ENCODE measurements around the gene NPTN. TPM values are rescaled to one million over a fixed set of nuclear protein-coding genes. Genes with fewer than 3 reads are reported as not detected.
"Not testable (repeated sequence)": the region's sequence is repeated elsewhere in the genome, so short reads cannot be mapped to it uniquely, and the experiment has no call there.

NPTN gene
- polyA plus RNA-seq, 3 donors = 34.3 to 62.4 (median 43.5) TPM

DNA sequence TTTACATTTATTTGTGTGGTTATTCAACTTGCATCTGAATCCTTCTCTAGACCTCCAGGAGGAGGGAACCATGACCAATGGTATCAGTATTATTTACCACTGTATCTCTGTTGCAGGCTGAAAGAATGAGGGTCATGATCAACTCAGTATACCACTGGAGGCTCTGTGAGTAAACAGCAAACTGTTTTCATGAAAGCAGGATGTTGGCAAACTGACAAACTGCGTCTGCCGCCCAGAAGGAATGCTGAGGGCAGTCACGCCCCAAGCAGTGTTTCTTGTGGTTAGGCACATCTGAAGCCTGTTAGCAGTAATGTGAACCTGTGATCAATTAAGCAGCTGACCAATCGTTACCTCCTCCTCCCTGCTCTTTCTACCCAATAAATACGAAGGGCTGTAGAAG lies 6.3 kb upstream of the NPTN start:
- H3K27ac ChIP-seq (ENCODE audit: low read depth, low read length) = not testable (repeated sequence)
- WGBS, 3 donors = 73 to 77% (median 75%) methylated on average over 5 of the region's 5 CpGs

DNA sequence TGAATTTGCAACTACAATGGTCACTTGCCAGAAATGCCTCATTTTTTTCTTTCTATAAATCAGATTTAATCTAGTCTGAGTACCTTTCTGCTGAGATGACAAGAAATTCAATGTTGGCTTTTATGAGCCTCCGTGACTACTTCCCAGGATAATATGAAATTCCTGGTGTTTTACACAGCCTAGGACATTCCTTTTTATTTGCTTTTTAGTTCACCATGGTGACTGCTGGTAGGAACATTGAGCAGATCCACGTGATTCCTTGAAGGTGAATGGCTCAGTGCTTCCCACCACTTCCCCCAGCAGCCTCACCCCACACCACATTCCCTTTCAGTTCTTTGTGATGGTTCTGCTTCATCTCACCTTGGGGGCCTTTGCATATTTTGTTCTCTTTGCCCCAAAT lies 4.3 kb upstream of the NPTN start:
- H3K27ac ChIP-seq (ENCODE audit: low read depth, low read length) = no peak overlapping the region
- WGBS, 3 donors = 32 to 55% (median 52%) methylated on average over 2 of the region's 2 CpGs

DNA sequence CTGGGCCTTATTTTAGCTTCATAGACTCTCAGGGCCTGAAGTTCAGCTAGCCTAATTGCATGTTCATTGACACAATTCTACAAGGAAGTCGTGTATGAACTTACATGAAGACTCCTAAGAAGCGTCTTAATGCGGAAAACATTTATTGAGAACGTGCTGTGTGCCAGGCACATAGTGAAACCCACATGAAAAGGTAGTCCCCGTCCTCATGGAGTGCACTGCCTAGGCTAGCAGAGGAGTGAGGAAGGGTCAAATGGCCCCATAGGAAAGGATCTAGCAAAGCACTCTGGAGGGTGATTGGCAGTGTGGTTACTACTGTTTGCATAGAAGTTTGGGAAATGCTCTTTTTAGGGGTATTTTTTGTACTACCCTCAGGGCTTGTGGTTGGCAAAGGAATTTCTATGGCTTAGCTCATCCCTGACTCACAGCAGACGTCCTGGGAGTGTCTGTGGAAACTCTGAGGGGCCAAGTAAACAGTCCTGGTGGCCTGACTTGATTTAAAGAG lies 854 bp upstream of the NPTN start:
- H3K27ac ChIP-seq (ENCODE audit: low read depth, low read length) = no peak overlapping the region
- WGBS, 3 donors = 60 to 72% (median 65%) methylated on average over 6 of the region's 6 CpGs

DNA sequence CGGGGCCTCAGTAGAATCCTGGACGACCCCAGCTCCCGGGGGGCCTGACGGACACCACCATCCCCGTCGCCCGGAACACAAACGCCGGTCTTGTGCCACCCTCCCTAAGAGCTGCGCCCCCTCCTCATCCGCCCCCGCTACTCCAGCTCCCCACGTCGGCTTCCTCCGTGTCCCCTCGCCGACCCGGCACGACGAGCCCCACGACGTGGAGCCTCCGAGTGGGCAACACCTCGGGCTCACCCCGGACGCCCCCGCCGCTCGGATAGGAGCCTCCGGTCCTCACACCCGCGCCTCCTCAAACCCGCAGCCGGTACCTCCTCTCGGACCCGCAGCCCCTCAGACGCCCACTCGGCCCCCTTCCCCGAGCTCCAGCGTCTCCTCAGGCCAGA lies 525 bp downstream of the NPTN start:
- 0 to 1% (median 0%) methylated on average over 38 to 40 of the region's 40 CpGs for WGBS, 3 donors
- H3K27ac ChIP-seq (ENCODE audit: low read depth, low read length) = peak overlapping the region; percentile 59

DNA sequence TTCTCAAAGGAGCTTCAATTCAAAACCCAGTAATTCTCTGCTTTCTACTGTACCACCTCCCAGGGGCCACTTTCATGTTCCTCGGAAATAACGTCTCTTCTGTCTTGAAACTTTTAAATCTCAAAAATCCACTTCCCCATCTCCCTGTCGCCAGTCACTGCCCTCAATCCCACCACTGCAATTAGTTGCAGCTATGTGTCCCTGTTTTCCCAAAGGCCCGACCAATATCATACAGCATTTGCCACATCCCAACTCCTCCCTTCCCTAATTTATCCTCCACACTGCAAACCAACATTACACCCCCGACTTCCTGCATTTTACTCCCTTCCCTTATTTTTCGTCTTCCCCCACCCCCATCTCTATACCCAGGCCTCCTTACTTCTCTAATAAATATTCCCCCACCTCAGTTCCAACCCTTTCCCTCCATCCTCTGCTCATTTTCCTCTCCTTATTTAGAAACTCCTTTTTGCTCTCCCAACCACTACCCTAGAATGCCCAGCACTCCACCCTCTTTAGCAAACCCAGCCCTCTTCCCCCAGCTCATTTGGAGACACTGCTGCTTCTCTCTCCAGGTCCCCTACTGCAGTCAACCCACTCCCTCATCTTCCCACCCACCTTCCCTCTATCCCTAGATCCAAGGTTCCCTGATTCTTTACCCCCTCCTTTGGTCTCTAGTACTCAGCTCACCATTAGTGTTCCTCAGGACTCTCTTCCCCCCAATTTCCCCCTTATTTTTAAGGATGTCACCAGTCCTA lies 1.1 kb downstream of the NPTN start:
- no peak overlapping the region for H3K27ac ChIP-seq (ENCODE audit: low read depth, low read length)
- WGBS, 3 donors = 2 to 5% (median 3%) methylated on average over 6 of the region's 6 CpGs

DNA sequence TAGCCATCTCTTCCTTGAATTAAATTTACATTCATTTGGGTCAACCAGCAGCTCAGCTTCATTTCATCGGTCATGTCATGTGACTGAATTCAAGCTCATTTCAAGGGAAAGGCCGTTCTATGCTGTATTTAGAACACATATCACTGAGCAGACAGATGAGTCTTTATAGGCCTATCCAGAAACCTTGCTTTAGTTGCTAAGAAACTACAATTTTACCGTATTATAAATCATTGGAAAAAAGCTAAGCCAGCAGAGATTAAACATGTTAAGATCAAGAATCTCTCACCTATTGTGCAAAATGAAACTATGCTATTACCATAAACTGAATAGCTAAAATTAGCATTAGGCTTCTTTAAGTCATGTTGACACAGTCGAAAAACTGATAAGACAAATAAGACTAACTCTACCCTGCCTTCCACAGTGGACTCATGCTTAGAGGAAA lies 2.2 kb downstream of the NPTN start:
- WGBS, 3 donors = 13 to 37% (median 27%) methylated on average over 4 of the region's 4 CpGs
- no peak overlapping the region for H3K27ac ChIP-seq (ENCODE audit: low read depth, low read length)

DNA sequence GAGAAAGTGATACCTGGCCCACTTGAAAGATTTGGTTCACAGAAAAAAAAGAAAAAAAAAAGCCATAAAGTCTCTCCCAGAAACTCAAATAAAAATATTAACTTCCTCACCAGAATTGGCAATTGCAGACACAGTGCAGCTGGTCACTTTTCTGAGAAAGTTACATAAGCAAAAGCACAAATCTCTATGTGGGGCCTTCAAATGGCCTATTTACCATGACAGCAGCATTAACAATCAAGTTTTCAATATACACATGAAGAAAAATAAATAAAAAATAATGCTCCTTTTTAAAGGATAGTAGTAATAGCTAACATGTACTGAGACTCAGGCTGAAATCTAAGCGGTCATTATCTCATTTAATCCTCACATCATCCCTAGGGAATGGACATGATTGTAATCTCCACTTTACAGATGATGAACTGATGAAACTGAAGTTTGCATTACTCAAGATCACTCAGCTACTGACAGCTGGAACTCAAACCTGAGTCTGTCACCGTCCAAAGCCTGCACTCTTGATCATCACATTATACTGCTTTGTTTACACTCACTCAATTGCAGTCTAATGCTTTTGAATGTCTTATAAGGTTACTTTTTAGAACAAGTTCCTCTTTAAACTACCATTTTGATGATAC lies 3.3 kb downstream of the NPTN start:
- 40 to 60% (median 53%) methylated on average over 2 of the region's 2 CpGs for WGBS, 3 donors
- H3K27ac ChIP-seq (ENCODE audit: low read depth, low read length) = no peak overlapping the region

DNA sequence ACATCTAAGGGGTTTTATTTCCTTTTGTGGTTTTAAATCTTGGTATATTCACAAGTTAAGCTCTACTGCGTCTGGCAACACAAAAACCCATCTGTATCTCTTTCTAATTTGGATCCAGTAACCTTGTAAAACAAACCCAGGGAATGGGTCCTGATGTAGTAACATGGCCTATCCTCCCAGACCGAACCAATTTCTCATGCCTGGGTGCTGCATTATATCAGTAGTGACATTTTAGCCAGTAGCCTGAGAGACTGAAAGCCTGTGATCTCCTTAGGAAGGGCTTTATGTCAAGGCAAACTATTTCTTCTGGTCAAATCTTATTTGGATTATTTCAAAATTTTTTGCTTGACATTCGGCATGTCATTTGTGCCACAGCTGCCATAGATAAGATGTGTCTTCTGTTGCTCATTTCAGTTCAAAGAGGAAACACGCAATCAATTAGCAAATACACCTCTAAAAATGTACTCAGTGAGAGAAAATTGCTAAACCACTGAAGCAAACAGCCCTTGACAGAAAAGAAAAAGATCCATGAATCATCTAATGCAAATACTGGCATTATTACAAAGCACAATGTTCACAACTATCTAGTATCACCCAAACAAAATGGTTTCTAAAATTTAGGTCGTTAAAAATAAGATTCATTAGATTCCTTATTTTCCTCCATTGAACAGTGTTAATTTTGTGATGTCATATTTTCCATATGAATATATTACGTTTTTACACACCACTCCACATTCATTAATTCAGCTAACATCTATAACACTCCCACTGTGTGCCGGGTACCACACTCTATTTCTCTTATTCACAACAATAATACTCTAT lies 4.0 kb downstream of the NPTN start:
- no peak overlapping the region for H3K27ac ChIP-seq (ENCODE audit: low read depth, low read length)
- 36 to 63% (median 58%) methylated on average over 7 of the region's 7 CpGs for WGBS, 3 donors

DNA sequence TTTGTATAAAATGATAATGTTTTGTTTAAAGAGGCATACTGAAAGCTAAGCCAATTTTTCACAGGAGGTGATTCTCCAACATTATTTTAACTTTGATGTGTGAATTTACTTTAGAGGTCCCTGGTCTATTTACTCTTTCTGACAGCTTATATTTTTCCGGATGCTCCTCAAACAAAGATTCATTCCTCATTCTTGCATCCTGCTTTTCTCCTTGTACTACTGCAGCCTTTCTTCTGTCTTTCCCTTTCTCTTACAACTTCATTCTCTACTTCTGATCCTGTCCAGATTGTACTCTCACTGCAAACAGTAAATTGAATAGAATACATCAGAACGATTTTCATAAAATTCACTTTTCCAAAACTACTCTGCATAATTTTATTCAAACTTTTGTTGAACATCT lies 5.1 kb downstream of the NPTN start:
- WGBS, 3 donors = 24 to 66% (median 44%) methylated on average over 2 of the region's 2 CpGs
- H3K27ac ChIP-seq (ENCODE audit: low read depth, low read length) = no peak overlapping the region

DNA sequence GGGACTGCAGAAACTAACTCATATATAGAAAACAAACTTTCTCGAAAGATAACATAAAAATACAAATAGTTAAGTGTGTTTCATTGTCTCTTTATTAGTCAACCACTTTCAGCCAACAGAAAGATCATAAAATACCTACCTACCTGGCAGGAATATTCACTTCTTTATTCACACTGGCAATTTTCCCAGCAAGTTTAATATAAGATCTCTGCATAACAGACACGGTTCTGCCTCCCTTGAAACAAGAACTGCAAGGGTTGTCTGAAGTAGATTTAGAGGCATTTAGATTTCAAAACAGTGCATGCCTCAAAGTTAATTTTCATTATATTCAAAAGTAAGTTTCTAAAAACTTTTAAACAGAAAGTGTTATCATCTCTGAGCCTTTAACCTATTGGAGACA lies 7.1 kb downstream of the NPTN start:
- 28 to 64% (median 51%) methylated on average over 2 of the region's 2 CpGs for WGBS, 3 donors
- no peak overlapping the region for H3K27ac ChIP-seq (ENCODE audit: low read depth, low read length)

DNA sequence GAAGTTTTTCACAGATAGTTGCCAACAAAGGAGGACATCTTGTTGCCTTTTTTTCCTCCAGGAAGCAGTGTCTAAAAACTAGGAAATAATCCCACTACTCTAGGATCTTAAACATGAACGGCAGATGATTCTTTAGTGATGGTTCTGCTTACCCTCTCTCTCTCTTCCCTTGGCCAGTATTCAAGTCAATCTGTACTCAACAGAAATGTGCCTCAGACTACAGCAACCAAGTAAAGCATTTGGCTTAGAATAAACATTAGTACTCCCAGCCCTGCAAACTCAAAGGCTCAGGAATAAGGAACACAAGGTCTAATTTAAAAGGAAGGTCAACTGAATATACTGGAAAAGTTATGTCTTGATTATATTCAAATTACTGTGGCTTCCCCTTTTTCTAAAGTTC lies 8.7 kb downstream of the NPTN start:
- H3K27ac ChIP-seq (ENCODE audit: low read depth, low read length) = no peak overlapping the region
- WGBS, 3 donors = 33 to 48% (median 38%) methylated on average over 1 of the region's 1 CpG

DNA sequence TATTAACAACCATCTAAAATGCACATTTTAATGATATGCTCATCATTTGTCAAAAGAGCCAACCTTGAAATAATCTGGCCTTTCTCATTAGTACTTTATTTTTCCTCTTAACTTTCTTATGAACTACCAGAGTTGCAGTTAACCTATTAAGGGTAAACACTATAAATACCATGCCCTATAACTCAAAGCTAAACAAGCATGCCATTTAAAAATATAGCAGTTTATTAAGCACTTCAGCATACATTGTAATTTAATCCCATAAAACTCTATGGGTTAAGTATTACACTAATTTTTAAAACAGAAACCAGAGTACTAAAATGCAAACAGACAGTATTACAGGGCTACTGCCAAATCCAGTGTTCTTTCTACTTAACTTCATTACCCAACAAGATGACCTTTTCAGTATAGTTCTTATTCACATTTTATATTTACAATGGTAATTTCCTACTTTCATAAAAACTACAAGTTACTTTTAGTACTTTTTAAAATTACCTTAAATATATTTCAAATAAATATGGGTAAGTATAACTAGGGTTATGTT lies 11.8 kb downstream of the NPTN start:
- H3K27ac ChIP-seq (ENCODE audit: low read depth, low read length) = no peak overlapping the region

DNA sequence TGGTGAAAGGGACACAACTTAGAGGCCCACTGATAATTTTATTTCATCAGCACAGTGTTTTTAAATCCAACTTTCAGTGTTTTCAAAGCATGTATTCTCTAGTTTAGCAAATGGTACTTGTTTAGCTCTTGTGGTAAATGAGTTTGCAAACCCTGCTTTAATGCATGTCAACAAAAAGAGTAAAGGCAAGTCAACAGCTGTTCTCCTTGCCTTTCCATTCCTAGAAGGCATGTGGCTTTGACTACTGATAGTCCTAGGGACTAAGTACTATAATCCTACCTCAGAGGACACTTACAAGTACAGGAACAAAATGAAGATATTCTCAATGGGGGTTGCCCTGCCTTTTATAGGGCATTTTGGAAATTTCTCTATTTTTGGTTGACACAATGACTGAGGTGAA lies 13.1 kb downstream of the NPTN start:
- H3K27ac ChIP-seq (ENCODE audit: low read depth, low read length) = no peak overlapping the region

DNA sequence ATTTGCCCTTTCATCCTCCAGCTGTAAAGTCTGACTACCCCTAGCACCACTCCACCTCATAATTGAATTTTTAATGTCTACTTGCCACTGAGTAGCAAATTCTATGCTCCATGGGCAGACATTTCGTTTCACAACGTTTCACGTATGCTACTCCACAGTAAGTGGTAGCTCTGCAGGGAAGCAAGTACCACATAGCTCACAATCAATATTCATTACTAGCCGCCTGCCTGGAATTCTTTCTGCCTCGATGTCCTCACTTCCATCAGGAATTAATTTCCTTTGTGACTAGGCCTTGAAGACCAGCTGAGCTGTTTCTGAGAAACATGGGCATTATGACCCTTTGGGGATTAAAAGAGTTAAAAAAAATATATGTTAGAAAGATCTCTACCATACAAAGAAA lies 15.3 kb downstream of the NPTN start:
- H3K27ac ChIP-seq (ENCODE audit: low read depth, low read length) = no peak overlapping the region
- WGBS, 3 donors = 74 to 87% (median 81%) methylated on average over 5 of the region's 5 CpGs

DNA sequence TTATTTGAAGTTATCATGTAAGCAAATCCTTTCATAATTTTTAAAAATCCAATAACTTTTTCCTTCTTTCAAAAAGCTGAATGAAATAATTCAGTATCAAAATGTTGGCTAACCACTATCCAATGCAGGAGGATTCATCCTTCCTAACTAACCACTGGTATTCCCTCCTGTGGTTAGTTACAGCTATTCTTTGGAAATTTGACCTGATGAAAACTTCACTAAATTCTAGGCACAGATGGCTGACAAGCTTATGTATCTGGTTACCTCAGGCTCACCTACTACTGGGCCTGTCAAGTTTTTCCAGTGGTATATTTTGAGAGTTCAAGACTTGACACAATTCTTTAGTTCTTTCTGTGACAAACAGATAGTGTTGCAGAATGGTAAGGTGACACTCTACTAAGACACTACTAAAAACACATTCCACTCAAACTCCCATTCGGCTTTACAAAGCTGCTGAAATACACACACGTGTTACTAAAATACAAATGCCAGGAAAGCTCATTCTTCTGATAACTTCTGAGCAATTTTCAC lies 15.8 kb downstream of the NPTN start:
- 93 to 97% (median 93%) methylated on average over 2 of the region's 2 CpGs for WGBS, 3 donors
- no peak overlapping the region for H3K27ac ChIP-seq (ENCODE audit: low read depth, low read length)

DNA sequence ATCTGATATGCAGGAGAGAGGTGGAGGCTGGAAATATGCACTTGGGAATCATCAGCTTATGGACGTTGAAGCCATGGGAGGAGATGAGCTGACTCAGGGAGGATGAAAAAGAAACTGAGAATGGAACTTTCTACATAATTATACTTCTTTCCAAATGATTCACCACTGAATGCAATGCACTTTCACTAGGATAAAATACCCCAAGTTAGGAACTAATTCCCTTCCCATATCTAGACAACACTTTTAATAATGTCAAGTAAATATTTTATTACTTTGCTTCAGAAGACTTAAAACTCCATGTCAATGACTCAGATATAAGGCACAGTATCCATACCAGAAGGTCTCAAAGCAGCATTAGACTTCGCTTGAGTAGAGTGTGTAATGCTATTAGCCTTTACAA lies 24.2 kb downstream of the NPTN start:
- 65 to 81% (median 69%) methylated on average over 2 of the region's 2 CpGs for WGBS, 3 donors
- no peak overlapping the region for H3K27ac ChIP-seq (ENCODE audit: low read depth, low read length)

DNA sequence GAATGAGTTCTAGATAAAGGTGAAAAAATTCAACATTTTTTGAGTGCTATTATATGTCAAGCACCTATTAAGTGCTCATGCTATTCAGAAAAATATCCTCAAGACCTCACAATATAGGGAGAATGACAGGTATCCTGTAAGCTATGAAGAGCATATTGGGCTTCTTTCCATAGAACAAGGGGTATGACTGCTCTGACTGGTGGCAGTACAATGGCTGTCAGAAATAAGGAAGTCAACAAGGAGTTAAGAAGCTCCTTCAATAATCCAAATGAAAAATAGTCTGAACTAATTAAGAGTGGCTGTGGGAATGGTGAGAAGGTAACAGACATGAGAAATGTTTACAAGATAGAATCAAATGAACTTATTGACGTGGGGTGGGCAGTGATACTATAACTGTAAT lies 24.7 kb downstream of the NPTN start:
- H3K27ac ChIP-seq (ENCODE audit: low read depth, low read length) = no peak overlapping the region
- 61 to 89% (median 84%) methylated on average over 1 of the region's 1 CpG for WGBS, 3 donors

DNA sequence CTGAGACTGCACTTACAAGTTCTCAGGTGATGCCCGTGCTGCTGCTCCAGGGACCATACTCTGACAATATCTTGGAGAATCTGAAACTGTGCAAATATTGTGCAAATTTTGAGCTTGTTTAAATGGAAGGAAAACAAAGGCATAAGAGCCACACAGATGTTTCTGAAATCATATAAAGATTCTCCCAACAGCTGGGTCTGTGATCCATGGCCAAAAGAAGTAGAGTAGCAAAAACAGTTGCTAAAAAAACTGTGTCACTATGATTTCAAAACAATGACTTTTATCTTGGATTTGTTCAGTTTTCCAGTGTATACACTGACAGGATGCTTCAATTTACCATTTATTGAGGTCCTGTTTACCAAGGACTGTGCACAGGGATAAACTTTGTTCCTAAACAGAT lies 25.3 kb downstream of the NPTN start:
- 41 to 83% (median 82%) methylated on average over 1 of the region's 1 CpG for WGBS, 3 donors
- no peak overlapping the region for H3K27ac ChIP-seq (ENCODE audit: low read depth, low read length)

DNA sequence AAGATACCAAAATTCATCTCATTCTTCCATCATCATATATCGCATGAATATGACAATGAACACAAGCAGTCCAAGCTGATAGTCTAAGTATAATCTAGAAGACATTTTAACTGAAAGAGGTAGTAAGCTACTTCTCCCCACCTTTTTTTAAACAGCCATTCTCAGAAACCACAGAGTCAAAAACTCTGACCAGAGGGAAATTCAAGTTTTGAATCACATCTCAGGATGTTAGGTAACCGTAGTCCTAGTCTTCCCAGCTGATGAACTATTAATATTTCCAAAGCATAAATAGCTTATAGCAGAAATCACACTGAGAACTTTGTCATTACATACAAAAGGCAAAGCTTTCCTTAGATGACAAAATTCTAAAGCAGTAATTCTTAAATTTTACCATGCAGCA lies 25.8 kb downstream of the NPTN start:
- WGBS, 3 donors = 73 to 87% (median 84%) methylated on average over 2 of the region's 2 CpGs
- H3K27ac ChIP-seq (ENCODE audit: low read depth, low read length) = no peak overlapping the region
